Stimulated activated CD4-positive, alpha-beta T cell treated with anti-CD3 and anti-CD28 coated beads, Interleukin-1b, Interleukin-23, amount 100 ng/mL, for 4 hours (primary cell): ENCODE data around the gene POLR1A.

Experiments
- DNase-seq, 2 donors: peaks; one replicate each; pipeline ENCODE4 v3.0.0-alpha.2; 2020; ENCODE audit warnings: low read depth in 2 of 2

POLR1A gene

DNA sequence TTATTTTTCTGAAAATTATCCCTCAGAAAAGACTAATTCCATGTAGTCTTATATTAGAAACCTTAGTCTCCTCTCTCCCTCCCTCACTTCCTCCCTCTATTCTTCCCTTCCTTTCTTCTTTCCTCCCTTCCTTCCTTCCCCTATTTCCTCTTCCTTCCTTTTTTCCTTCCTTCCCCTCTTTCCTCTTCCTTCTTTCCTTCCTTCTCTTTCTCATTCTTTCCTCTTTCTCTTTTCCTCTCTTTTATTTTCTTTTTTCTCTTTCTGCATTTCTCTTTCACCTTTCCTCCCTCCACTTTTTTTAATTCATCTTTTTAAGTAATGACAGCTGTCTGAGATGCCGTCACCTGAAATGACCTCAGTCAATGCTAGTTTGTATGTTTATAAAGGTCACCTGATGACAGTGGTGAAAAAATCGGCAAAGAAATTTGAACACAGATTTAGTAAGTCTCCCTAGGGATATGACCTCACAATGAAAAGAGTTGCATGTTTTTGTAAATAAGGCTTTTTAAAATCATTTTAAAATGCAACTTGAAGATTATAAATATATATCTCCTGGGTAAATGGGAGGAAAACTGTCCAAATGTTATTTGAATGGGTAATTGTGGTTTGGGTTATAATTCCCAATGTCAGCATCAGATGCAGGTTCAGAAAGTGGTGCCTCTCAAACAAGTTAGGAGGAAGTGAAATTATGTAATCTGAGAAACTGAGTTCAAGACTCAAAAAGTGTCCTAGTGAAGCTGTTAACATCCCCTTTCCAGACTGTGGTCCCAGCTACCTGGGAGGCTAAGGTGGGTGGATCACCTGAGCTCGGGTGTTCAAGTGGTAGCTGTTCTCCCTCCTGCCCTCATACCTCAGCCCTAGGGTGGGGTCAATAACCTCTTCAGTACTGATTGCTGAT is 126.6 kb downstream of the POLR1A start:
- no peak for DNase-seq

DNA sequence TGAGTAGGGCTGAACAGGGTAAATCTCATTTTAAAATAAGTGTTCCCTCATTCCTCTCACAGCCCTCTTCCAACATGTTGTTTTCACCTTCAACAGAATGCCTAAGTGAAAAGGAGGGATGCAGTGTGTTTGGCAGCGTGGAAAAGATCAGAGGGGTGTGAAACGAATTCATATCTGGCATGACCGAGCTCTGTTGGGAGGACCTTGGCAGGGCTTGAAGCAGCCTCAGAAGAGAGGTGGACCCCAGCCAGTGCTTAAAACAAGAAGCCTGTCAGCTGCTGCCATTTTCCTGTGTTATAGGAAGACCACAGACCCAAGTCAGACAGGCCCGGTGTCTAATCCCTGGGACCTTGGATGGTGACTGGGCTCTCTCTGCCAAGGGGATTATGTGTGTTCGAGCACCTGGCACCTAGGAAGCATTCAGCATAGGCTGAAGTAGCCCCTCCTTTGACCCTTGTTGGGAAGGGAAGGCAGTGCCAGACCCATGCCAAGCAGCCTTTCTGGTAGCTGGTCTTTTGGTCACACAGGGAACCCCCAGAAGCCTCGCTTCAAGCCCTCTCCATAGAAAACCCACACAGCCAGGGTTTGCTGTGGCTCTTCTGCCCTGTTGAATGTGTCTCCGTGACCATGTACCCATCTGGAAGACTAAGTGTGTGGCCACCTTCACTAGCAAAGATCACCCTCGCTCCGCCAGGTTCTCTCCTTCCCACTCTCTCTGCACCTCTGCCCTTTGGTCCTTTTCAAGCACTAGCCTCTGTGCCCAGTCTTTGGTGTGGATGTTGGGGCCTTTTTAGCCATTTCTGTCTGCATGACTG is 129.4 kb downstream of the POLR1A start:
- DNase-seq, result no peak

GRCh38 chr2:85975581-85975980 is 130.1 kb downstream of the POLR1A start:
- DNase-seq, result no peak

DNA sequence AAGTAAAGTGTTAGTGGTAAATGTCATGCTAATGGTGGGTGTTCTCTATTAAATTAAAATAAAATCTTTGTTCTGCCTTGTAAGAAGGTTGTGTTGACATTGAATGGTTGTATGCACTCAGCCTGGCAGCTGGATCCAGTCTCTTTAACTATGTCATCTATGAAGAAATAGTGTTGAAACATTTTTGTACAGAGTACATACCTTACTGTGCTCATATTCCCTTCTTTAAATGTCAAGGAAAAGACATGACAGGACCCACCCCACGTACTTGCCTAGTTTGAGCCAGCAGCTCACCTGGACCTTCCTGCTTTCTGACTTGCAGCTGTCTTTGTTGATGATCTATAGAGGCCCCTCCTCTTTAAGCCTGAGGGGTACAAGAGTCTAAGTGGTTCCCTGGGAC is 131.3 kb downstream of the POLR1A start:
- no peak for DNase-seq

- no peak for DNase-seq
Measured at GRCh38 chr2:85972355-85972754, 133.3 kb downstream of the POLR1A start.

- DNase-seq, result no peak
Measured at GRCh38 chr2:85971366-85971765, 134.3 kb downstream of the POLR1A start.
